Parathyroid adenoma (tissue), 2 donors: ENCODE results near the gene TSPAN13.

Experiments
- H2AFZ ChIP-seq: fragments of 300-600 bp; sonication (generic); one replicate; pipeline ENCODE4 v1.7.0; 2017; ENCODE audit warnings: antibody characterized with exemption, mild to moderate bottlenecking
- H3K27ac ChIP-seq: fragments of 300-600 bp; sonication (generic); one replicate; pipeline ENCODE4 v1.7.0; 2017
- H3K27me3 ChIP-seq: fragments of 300-600 bp; sonication (generic); one replicate; pipeline ENCODE4 v1.7.0; 2017; ENCODE audit warnings: low read length; ENCODE audit not compliant: control insufficient read depth, insufficient read depth
- H3K36me3 ChIP-seq: fragments of 300-600 bp; sonication (generic); one replicate; pipeline ENCODE4 v1.7.0; 2017; ENCODE audit warnings: low read length; ENCODE audit not compliant: control insufficient read depth, insufficient read depth
- H3K4me1 ChIP-seq: fragments of 300-600 bp; sonication (generic); one replicate; pipeline ENCODE4 v1.7.0; 2017; ENCODE audit warnings: control low read depth
- H3K4me2 ChIP-seq: fragments of 300-600 bp; sonication (generic); one replicate; pipeline ENCODE4 v1.7.0; 2017; ENCODE audit warnings: low read length
- H3K4me3 ChIP-seq: fragments of 300-600 bp; sonication (generic); one replicate; pipeline ENCODE4 v1.7.0; 2017; ENCODE audit warnings: low read depth, low read length
- H3K79me2 ChIP-seq: fragments of 300-600 bp; sonication (generic); one replicate; pipeline ENCODE4 v1.7.0; 2017; ENCODE audit warnings: control low read depth
- H3K9ac ChIP-seq: fragments of 300-600 bp; sonication (generic); one replicate; pipeline ENCODE4 v1.7.0; 2017; ENCODE audit warnings: mild to moderate bottlenecking
- H3K9me3 ChIP-seq: fragments of 300-600 bp; sonication (generic); one replicate; pipeline ENCODE4 v1.7.0; 2017; ENCODE audit warnings: low read length; ENCODE audit not compliant: control insufficient read depth
- CTCF ChIP-seq: fragments of 300-600 bp; sonication (generic); IDR thresholded peaks from one replicate; pipeline ENCODE4 v1.7.0; 2017; ENCODE audit warnings: antibody characterized with exemption, mild to moderate bottlenecking
- donor health status: primary hyperparathyroidism.

TSPAN13 gene

GRCh38 chr7:16724344-16724743 lies 29.2 kb upstream of the TSPAN13 start:
- no peaks in the 10 kb centered on the region for H3K79me2 ChIP-seq
- H3K27me3 ChIP-seq, result no peaks in the 10 kb centered on the region
- no peak overlapping the region for H3K4me3 ChIP-seq
- no peak overlapping the region for H3K4me2 ChIP-seq
- H3K4me1 ChIP-seq, result no peaks in the 10 kb centered on the region
- H2AFZ ChIP-seq, result no peak overlapping the region
- H3K9ac ChIP-seq, result no peak overlapping the region
- H3K27ac ChIP-seq, result no peak overlapping the region
- TF ChIP-seq CTCF, result no peak
- H3K36me3 ChIP-seq, result no peaks in the 10 kb centered on the region
- no peaks in the 10 kb centered on the region for H3K9me3 ChIP-seq

- Histone ChIP-seq H3K4me1 (no peaks in the 10 kb centered on the region), H3K36me3 (no peaks in the 10 kb centered on the region), H3K27me3 (no peaks in the 10 kb centered on the region), H3K4me2 (no peak overlapping the region), H3K9me3 (no peaks in the 10 kb centered on the region), H3K79me2 (no peaks in the 10 kb centered on the region), H3K9ac (no peak overlapping the region), H3K27ac (no peak overlapping the region), H3K4me3 (no peak overlapping the region), H2AFZ (no peak overlapping the region)
- no peak for TF ChIP-seq CTCF
These were observed 27.4 kb upstream of the TSPAN13 start for GRCh38 chr7:16726189-16726588.

GRCh38 chr7:16727736-16728135 lies 25.8 kb upstream of the TSPAN13 start:
- H3K9ac ChIP-seq, result no peak overlapping the region

GRCh38 chr7:16728811-16729210 lies 24.7 kb upstream of the TSPAN13 start:
- Histone ChIP-seq H3K9me3 (no peaks in the 10 kb centered on the region), H3K27ac (no peak overlapping the region), H3K4me3 (no peak overlapping the region), H3K4me1 (peaks cover under 1% of the 10 kb centered on the region), H3K9ac (no peak overlapping the region), H3K4me2 (no peak overlapping the region), H2AFZ (no peak overlapping the region), H3K36me3 (no peaks in the 10 kb centered on the region), H3K27me3 (no peaks in the 10 kb centered on the region), H3K79me2 (no peaks in the 10 kb centered on the region)
- no peak for TF ChIP-seq CTCF

More at GRCh38 chr7:16727736-16728135, 25.8 kb upstream of the TSPAN13 start:
- Histone ChIP-seq H3K36me3 (no peaks in the 10 kb centered on the region), H3K9me3 (no peaks in the 10 kb centered on the region), H3K27me3 (no peaks in the 10 kb centered on the region), H3K4me2 (no peak overlapping the region), H2AFZ (no peak overlapping the region), H3K4me3 (no peak overlapping the region), H3K79me2 (no peaks in the 10 kb centered on the region), H3K27ac (no peak overlapping the region), H3K4me1 (no peaks in the 10 kb centered on the region)
- no peak for TF ChIP-seq CTCF

- no peak for TF ChIP-seq CTCF
- Histone ChIP-seq H3K27me3 (no peaks in the 10 kb centered on the region), H3K9ac (no peak overlapping the region), H3K9me3 (no peaks in the 10 kb centered on the region), H3K36me3 (no peaks in the 10 kb centered on the region), H3K4me3 (no peak overlapping the region), H3K79me2 (no peaks in the 10 kb centered on the region), H2AFZ (no peak overlapping the region), H3K27ac (no peak overlapping the region), H3K4me1 (peaks cover 6% of the 10 kb centered on the region), H3K4me2 (no peak overlapping the region)
These were observed 24.0 kb upstream of the TSPAN13 start for GRCh38 chr7:16729541-16729940.
